Measurements from ENCODE around the gene PLCH2. TPM values are rescaled to one million over a fixed set of nuclear protein-coding genes. Genes with fewer than 3 reads are reported as not detected.

PLCH2 gene
- total RNA-seq, 6 experiments from 2014 or later, result 0.37 to 4.6 (median 2.3) TPM

DNA sequence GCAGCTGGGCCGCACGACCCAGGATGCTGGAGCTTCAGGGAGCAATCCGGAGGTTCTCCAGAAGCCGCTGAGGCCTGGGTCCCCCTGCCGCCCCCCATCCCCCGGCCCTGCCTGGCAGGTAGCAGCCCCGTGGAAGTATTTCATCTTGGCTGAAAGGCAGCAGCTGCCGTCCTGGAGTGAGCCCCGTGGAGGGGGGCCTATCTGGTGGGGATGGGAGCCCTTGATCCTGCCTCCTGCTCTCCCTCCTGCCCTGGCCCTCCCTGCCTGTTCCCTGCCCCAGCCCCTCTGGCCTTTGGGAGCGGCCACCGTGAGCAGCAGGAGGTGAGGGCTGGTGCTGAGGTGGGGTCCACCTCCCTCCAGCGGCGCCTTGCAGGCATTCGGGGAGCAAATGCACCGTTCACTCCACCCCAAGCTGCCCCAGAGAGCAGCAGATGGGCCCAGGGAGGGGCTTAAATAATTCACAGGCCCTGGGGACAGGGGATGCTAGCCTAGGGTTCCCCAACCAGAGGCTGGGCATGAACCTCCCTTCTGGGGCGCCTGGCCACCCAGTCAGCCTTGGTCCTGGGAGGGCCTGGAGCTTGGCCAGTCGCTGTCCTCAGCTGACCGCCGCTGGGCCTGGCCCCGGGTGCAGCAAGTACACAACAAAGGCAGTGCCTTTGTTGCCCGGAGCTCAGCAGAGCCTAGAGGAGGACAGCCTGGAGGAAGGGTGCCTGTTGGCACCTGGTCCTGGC lies 23.7 kb upstream of the PLCH2 start:
- Histone ChIP-seq H3K27ac (no peak overlapping the region), H3K4me3 (no peak overlapping the region)

DNA sequence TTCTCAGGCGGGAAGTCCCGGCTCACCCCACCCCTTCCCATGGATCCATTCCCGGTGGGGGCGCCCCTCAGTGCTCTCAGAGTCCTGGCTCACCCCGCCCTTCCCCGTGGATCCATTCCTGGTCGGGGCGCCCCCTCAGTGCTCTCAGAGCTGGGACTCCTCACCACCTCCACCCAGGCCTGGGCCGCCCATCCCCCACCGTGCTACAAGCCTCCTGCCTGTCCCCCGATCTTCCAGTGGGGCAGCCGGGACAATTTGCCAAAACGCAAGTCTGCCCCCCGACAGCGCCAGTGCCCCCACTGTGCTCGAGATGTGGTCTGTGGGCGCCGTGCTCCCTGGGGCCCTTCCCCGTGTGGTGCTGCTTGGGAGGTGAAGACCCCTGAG lies 23.2 kb upstream of the PLCH2 start:
- Histone ChIP-seq H3K27me3 (no peaks in the 10 kb centered on the region), H3K9me3 (no peaks in the 10 kb centered on the region), H3K36me3 (no peaks in the 10 kb centered on the region), H3K4me3 (no peak overlapping the region), H3K27ac (no peak overlapping the region), H3K4me1 (no peaks in the 10 kb centered on the region)
- DNase-seq (no peak), ATAC-seq (no peak)
- TF ChIP-seq, protein P1, sequence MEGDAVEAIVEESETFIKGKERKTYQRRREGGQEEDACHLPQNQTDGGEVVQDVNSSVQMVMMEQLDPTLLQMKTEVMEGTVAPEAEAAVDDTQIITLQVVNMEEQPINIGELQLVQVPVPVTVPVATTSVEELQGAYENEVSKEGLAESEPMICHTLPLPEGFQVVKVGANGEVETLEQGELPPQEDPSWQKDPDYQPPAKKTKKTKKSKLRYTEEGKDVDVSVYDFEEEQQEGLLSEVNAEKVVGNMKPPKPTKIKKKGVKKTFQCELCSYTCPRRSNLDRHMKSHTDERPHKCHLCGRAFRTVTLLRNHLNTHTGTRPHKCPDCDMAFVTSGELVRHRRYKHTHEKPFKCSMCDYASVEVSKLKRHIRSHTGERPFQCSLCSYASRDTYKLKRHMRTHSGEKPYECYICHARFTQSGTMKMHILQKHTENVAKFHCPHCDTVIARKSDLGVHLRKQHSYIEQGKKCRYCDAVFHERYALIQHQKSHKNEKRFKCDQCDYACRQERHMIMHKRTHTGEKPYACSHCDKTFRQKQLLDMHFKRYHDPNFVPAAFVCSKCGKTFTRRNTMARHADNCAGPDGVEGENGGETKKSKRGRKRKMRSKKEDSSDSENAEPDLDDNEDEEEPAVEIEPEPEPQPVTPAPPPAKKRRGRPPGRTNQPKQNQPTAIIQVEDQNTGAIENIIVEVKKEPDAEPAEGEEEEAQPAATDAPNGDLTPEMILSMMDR (IDR thresholded peaks at IDR 0.05), result no peak
- TF ChIP-seq POLR2A (IDR thresholded peaks at IDR 0.05), result no peak
- intact Hi-C loops (cut with DNase I), result no loop called here
- WGBS (ENCODE audit: insufficient coverage, low coverage, low lambda C conversion rate, missing lambda C conversion rate), result 62% methylated on average over 8 of the region's 19 CpGs

More for the DNA sequence above, 23.7 kb upstream of the PLCH2 start:
- Histone ChIP-seq H3K27me3 (no peaks in the 10 kb centered on the region), H3K4me1 (no peaks in the 10 kb centered on the region), H3K36me3 (no peaks in the 10 kb centered on the region), H3K9me3 (no peaks in the 10 kb centered on the region)
- WGBS (ENCODE audit: insufficient coverage, low coverage, low lambda C conversion rate, missing lambda C conversion rate), result 39% methylated on average over 5 of the region's 21 CpGs
- DNase-seq, result no peak
- ATAC-seq, result no peak
- intact Hi-C loops (cut with DNase I), result no loop called here
- TF ChIP-seq, protein P1 (IDR thresholded peaks at IDR 0.05), result no peak
- TF ChIP-seq POLR2A (IDR thresholded peaks at IDR 0.05), result no peak

DNA sequence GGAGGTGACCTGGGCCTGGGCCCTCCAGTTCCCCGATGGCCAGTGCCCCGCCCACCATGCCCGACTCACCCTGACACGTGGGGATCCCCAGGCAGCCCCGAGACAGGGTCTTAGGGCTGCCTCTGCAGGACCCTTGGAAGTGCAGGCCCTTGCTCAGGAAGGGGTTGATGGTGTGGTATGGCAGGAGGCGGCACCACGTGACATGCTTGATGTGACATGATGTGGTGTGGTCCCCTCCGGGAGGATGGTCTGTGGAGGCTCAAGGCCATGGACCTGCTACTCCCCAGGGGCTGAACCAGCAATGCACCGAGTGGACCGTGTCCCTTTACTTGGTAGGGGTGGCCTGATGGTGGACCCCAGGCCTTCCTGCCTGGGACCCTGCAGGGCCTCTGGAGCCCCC lies 21.9 kb upstream of the PLCH2 start:
- no CpG with 5 or more reads among the region's 10 CpGs for WGBS (ENCODE audit: insufficient coverage, low coverage, low lambda C conversion rate, missing lambda C conversion rate)
- TF ChIP-seq POLR2A (IDR thresholded peaks at IDR 0.05), result no peak
- TF ChIP-seq, protein P1 (IDR thresholded peaks at IDR 0.05), result no peak
- no peak for DNase-seq
- no peaks in the 10 kb centered on the region for H3K9me3 ChIP-seq
- no peak overlapping the region for H3K4me3 ChIP-seq
- intact Hi-C loops (cut with DNase I), result no loop called here
- no peak overlapping the region for H3K27ac ChIP-seq
- no peaks in the 10 kb centered on the region for H3K4me1 ChIP-seq
- no peaks in the 10 kb centered on the region for H3K36me3 ChIP-seq
- no peak for ATAC-seq
- no peaks in the 10 kb centered on the region for H3K27me3 ChIP-seq

DNA sequence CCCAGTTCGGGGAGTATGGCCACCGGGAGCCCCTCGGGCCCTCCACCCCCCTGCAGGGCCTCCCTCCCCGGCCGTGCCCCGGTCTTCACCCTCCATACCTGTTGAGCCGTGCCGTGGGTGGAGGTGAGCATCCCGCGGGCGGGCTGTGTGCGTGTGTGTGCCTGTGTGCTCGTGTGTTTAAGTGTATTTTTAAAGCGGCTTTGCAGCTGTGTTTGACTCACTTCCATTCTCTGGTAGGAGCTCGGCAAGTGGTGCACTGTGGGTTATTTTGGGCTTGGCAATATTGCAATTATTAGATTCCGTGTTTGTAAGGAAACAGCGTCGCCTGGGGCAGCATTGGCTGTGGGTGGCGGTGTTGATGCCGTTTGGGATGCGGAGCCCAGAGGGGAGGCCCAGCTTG lies 20.3 kb upstream of the PLCH2 start:
- H3K4me1 ChIP-seq, result peaks cover 0 to 9% (median 1%) of the 10 kb centered on the region in 4 donors
- no peak overlapping the region for H3K4me3 ChIP-seq
- H3K36me3 ChIP-seq, result no peaks in the 10 kb centered on the region
- no peak for DNase-seq
- ATAC-seq, result no peak
- no peak overlapping the region for H3K27ac ChIP-seq
- no peak for TF ChIP-seq POLR2A (IDR thresholded peaks at IDR 0.05)
- TF ChIP-seq, protein P1 (IDR thresholded peaks at IDR 0.05), result no peak
- H3K9me3 ChIP-seq, result no peaks in the 10 kb centered on the region
- 72% methylated on average over 6 of the region's 21 CpGs for WGBS (ENCODE audit: insufficient coverage, low coverage, low lambda C conversion rate, missing lambda C conversion rate)
- intact Hi-C loops (cut with DNase I), result no loop called here
- H3K27me3 ChIP-seq, result no peaks in the 10 kb centered on the region

Measured in right lobe of liver (tissue), 6 donors.